Progenitor cell of endocrine pancreas (in vitro differentiated cells): ENCODE measurements around the gene NR6A1. TPM values are rescaled to one million over a fixed set of nuclear protein-coding genes. Genes with fewer than 3 reads are reported as not detected.

Source experiments
- DNase-seq: peaks from one replicate; pipeline ENCODE4 v3.0.0; 2021; ENCODE audit warnings: low spot score; ENCODE audit not compliant: unreplicated experiment
- H3K27ac Mint-ChIP-seq: 2 replicates; pipeline ENCODE4 v1.8.0; 2021; ENCODE audit warnings: mild to moderate bottlenecking, moderate library complexity, mixed read lengths
- H3K27me3 Mint-ChIP-seq: 2 replicates; pipeline ENCODE4 v1.8.0; 2021; ENCODE audit warnings: mixed read lengths
- H3K36me3 Mint-ChIP-seq: 2 replicates; pipeline ENCODE4 v1.8.0; 2022; ENCODE audit warnings: mixed read lengths; ENCODE audit not compliant: insufficient read depth
- H3K4me1 Mint-ChIP-seq: 2 replicates; pipeline ENCODE4 v1.8.0; 2021; ENCODE audit warnings: low read depth, mixed read lengths
- H3K4me3 Mint-ChIP-seq: 2 replicates; pipeline ENCODE4 v1.8.0; 2021; ENCODE audit warnings: low read depth, mild to moderate bottlenecking, moderate library complexity, mixed read lengths
- H3K9me3 Mint-ChIP-seq: 2 replicates; pipeline ENCODE4 v1.8.0; 2021; ENCODE audit warnings: low read depth, mixed read lengths
- CTCF ChIP-seq: fragments of 200-600 bp; sonication (generic); IDR thresholded peaks from one replicate; pipeline ENCODE4 v1.5.0; 2021; ENCODE audit warnings: antibody characterized with exemption, mild to moderate bottlenecking; ENCODE audit not compliant: unreplicated experiment
- total RNA-seq: library from RNA; stranded (reverse); gene quantifications from 2 replicates; pipeline ENCODE4 v1.2.1, GENCODE V29; 2021

The NR6A1 gene
- total RNA-seq, 1 donor from 2014 or later = 86.4 TPM

DNA sequence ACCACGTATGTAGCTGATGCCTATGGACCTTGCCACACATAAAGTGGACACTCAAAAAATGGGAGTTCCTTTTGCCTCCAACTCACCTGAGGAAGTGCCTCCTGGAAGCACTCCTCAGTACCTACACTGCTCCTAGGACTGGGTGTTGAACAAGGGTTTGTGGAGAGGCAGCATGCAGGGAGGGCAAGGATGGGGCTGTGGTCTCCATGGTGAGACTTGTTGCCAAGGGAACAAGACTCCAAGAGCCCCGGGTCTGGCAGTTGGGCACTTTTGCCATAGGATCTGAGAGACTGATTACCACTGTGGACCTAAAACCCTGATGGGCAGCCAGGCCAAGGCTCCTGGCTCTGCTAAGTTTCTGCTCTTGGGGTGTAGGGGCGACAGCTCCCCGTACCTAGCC, 257.0 kb downstream of the NR6A1 start:
- Mint-ChIP-seq H3K9me3 (no peaks in the 10 kb centered on the region), H3K27me3 (peaks cover 2% of the 10 kb centered on the region), H3K36me3 (peaks cover 9% of the 10 kb centered on the region), H3K4me3 (no peak overlapping the region), H3K27ac (no peak overlapping the region), H3K4me1 (peaks cover 20% of the 10 kb centered on the region)
- no peak for TF ChIP-seq CTCF
- no peak for DNase-seq

DNA sequence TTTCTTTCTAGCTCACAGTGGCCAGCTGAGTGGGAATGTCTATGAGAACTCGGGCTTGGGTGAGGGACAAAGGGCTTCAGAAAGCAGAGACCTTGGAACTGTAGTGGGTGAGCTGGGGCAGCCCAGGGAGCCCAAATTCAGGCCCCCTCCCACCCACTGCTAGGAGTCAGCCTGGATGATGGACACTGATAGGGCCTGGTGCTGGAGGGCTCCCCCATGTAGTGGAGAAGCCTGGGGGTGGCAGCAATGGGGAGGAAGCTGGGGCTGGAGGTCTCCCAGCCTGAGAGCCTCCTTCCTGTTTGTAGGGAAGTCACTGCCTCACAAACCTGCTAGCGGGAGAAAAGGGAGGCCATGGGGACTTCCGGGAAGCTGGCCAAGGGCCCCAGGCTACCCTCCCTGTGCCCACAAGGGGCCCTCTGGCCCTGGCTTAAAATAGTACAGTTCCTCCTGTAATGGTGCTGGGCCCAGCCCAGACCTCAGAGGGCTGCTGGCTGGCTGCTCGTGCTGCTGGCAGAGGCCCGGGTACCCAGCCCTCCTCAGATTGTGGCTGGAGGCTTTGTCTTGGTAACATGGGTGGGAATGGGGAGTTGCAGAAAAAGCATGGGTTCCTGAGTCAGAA, 257.6 kb downstream of the NR6A1 start:
- DNase-seq = no peak
- Mint-ChIP-seq H3K4me3 (no peak overlapping the region), H3K27ac (peak overlapping the region; percentile 63), H3K27me3 (peaks cover 2% of the 10 kb centered on the region), H3K9me3 (no peaks in the 10 kb centered on the region), H3K4me1 (peaks cover 20% of the 10 kb centered on the region), H3K36me3 (peaks cover 8% of the 10 kb centered on the region)
- no peak for TF ChIP-seq CTCF

GRCh38 chr9:124512806-124513204, 258.3 kb downstream of the NR6A1 start:
- H3K4me1 Mint-ChIP-seq = peaks cover 17% of the 10 kb centered on the region
- H3K4me3 Mint-ChIP-seq = no peak overlapping the region
- TF ChIP-seq CTCF = no peak
- DNase-seq = no peak
- no peaks in the 10 kb centered on the region for H3K9me3 Mint-ChIP-seq
- peaks cover 2% of the 10 kb centered on the region for H3K27me3 Mint-ChIP-seq
- H3K27ac Mint-ChIP-seq = peak overlapping the region; percentile 63
- peaks cover 6% of the 10 kb centered on the region for H3K36me3 Mint-ChIP-seq

- no peak for DNase-seq
- Mint-ChIP-seq H3K36me3 (peaks cover 4% of the 10 kb centered on the region), H3K4me1 (peaks cover 17% of the 10 kb centered on the region), H3K9me3 (no peaks in the 10 kb centered on the region), H3K27ac (peak overlapping the region; percentile 35), H3K27me3 (peaks cover 2% of the 10 kb centered on the region), H3K4me3 (no peak overlapping the region)
- TF ChIP-seq CTCF = no peak
Measured at GRCh38 chr9:124511891-124512805, 259.0 kb downstream of the NR6A1 start.

GRCh38 chr9:124511426-124511840, 259.7 kb downstream of the NR6A1 start:
- no peak for DNase-seq
- Mint-ChIP-seq H3K27me3 (peaks cover 7% of the 10 kb centered on the region), H3K27ac (no peak overlapping the region), H3K36me3 (no peaks in the 10 kb centered on the region), H3K4me3 (no peak overlapping the region), H3K4me1 (peaks cover 17% of the 10 kb centered on the region), H3K9me3 (no peaks in the 10 kb centered on the region)
- no peak for TF ChIP-seq CTCF
